A673 (cell line): ENCODE measurements around the gene ELOVL5. TPM values are rescaled to one million over a fixed set of nuclear protein-coding genes. Genes with fewer than 3 reads are reported as not detected.

Experiments
- BruUV-seq: library from RNA; stranded (reverse); fragments of 400-500 nt; replicated peaks from 2 replicates; lab custom pipeline; 2021; lab: Mats Ljungman, UMichigan
- CTCF ChIA-PET: fragments of 300-600 bp; sonication (Branson Sonifier 250); formaldehyde crosslinking; loops from one replicate; lab custom pipeline; 2022; ENCODE audit warnings: antibody characterized with exemption; lab: Charles Lee
- POLR2A ChIA-PET: fragments of 300-600 bp; sonication (Branson Sonifier 250); formaldehyde crosslinking; loops from one replicate; lab custom pipeline; 2022; ENCODE audit warnings: antibody characterized with exemption; ENCODE audit not compliant: low non-redundant PET; lab: Charles Lee
- DNase-seq: peaks from one replicate; pipeline ENCODE4 v3.0.0-alpha.2; 2015; ENCODE audit warnings: low spot score
- H3K27ac ChIP-seq: fragments of 200-600 bp; sonication (generic); 2 replicates; pipeline ENCODE4 v1.5.1; 2016; ENCODE audit warnings: mixed run types, low read depth, mild to moderate bottlenecking, mixed read lengths, antibody characterized with exemption, low read length; ENCODE audit not compliant: poor library complexity, severe bottlenecking
- H3K27me3 ChIP-seq: fragments of 200-600 bp; sonication (generic); replicated peaks from 2 replicates; pipeline ENCODE4 v1.6.1; 2017; ENCODE audit warnings: mixed run types, low read depth, mild to moderate bottlenecking, mixed read lengths, antibody characterized with exemption, low read length; ENCODE audit not compliant: insufficient read depth, poor library complexity
- H3K36me3 ChIP-seq: fragments of 200-600 bp; sonication (generic); 2 replicates; pipeline ENCODE4 v1.6.1; 2016; ENCODE audit warnings: mixed run types, mild to moderate bottlenecking, mixed read lengths, antibody characterized with exemption, low read length; ENCODE audit not compliant: insufficient read depth, poor library complexity, severe bottlenecking
- H3K4me1 ChIP-seq: fragments of 200-600 bp; sonication (generic); 2 replicates; pipeline ENCODE4 v1.6.1; 2017; ENCODE audit warnings: mixed run types, mild to moderate bottlenecking, mixed read lengths, antibody characterized with exemption, low read length; ENCODE audit not compliant: insufficient read depth, poor library complexity, severe bottlenecking
- H3K4me3 ChIP-seq: fragments of 200-600 bp; sonication (generic); 2 replicates; pipeline ENCODE4 v1.5.1; 2016; ENCODE audit warnings: low read depth, mixed run types, mild to moderate bottlenecking, mixed read lengths, low read length; ENCODE audit not compliant: poor library complexity, severe bottlenecking
- H3K9me3 ChIP-seq: fragments of 200-600 bp; sonication (generic); 2 replicates; pipeline ENCODE4 v1.6.1; 2016; ENCODE audit warnings: mixed run types, low read depth, mild to moderate bottlenecking, mixed read lengths, antibody characterized with exemption, low read length; ENCODE audit not compliant: poor library complexity, severe bottlenecking
- CTCF ChIP-seq: fragments of 300-800, 200-600 bp; sonication (generic); conservative IDR thresholded peaks from 2 replicates; pipeline ENCODE4 v1.5.1; 2017; ENCODE audit warnings: low read depth, mild to moderate bottlenecking, antibody characterized with exemption, low read length, moderate library complexity, mixed read lengths
- EZH2 ChIP-seq: fragments of 200-600 bp; sonication (generic); IDR thresholded peaks from 2 replicates; pipeline ENCODE4 v1.6.1; 2017; ENCODE audit warnings: borderline replicate concordance, low read depth, mild to moderate bottlenecking, mixed read lengths, antibody characterized with exemption, low read length; ENCODE audit not compliant: poor library complexity, severe bottlenecking
- intact Hi-C: fragments of 100-400 bp; cut with micrococcal nuclease; formaldehyde crosslinking; loops from one replicate; pipeline ENCODE4 v1.10.0; 2022; ENCODE audit not compliant: unreplicated experiment
- total RNA-seq: library from RNA; stranded (reverse); gene quantifications from 2 replicates; pipeline ENCODE4 v1.2.3, GENCODE V29; 2021

ELOVL5 gene
- total RNA-seq, 1 experiment from 2014 or later, result 98.5 TPM

- Histone ChIP-seq H3K27me3 (no peaks in the 10 kb centered on the region), H3K27ac (no peak overlapping the region), H3K36me3 (peaks cover 37% of the 10 kb centered on the region), H3K4me3 (no peak overlapping the region), H3K9me3 (no peaks in the 10 kb centered on the region), H3K4me1 (no peaks in the 10 kb centered on the region)
- no peak for DNase-seq
- POLR2A ChIA-PET, result no interaction called here
- intact Hi-C loops, result no loop called here
- CTCF ChIA-PET, result interaction anchor here (0.7 kb wide), 1 partner anchor 211 kb away, joined by 3 read pairs; no protein-coding TSS in a partner anchor
- no TSS peak for BruUV-seq
- TF ChIP-seq EZH2 (no peak), CTCF (no peak)
These were observed 75.4 kb downstream of the ELOVL5 start for GRCh38 chr6:53273370-53273769.

DNA sequence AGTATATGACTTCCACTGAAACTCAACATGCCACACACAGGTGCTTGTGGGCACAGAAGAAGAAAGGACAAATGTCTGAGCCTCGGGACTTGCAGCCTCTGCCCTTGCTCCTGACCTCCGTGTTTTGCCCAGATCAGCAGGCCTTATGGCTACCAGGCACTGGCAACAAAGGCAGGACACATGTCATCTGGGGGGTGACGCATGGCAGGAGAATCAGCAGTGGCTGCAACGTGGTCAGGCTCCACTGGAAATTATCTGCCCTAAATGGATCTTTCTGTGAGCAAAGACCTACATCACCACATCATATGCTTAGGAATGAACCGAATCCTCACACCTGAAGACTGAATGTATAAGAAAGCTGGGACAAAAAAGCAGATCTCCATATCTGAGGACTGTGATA is 78.9 kb downstream of the ELOVL5 start:
- Histone ChIP-seq H3K27ac (no peak overlapping the region), H3K4me1 (no peaks in the 10 kb centered on the region), H3K4me3 (no peak overlapping the region), H3K36me3 (peaks cover 42% of the 10 kb centered on the region), H3K27me3 (no peaks in the 10 kb centered on the region), H3K9me3 (no peaks in the 10 kb centered on the region)
- POLR2A ChIA-PET, result no interaction called here
- intact Hi-C loops, result no loop called here
- BruUV-seq, result no TSS peak
- no peak for DNase-seq
- TF ChIP-seq EZH2, result no peak
- no peak for TF ChIP-seq CTCF
- CTCF ChIA-PET, result no interaction called here

DNA sequence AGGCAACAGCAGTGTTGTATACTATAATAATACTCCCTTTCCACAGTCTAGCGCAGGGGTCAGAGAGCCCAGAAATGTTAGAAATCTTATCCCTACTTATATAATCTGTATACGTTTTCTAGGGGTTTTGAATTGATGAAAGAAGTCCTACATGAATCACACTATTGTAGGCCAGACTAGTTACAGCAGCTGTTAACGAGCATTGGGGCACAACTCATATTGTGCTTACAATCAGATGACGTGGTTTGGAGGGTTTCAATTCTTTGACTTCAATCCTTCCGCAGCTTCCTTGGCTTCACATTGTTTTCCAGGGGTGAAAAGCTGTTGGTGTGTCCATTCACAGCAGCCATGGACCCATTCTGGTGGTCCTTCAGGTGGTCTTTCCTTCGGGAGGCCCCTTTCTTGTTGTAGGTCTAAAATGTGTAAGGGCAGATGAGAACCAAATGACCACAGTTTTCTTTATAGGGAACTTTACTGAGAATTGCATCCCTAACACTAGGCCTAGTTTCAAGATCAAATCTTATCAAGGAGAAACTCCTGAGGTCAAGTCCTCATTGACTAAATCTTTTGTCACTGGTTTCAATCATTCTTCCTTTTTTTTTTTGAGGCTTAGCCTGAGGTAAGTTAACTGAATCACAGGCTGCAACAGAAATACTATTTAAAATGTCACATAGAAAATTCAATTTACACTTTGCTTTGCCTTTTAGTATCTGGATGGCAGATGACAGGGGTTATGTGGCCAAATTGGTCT is 79.7 kb downstream of the ELOVL5 start:
- BruUV-seq, result no TSS peak
- no peaks in the 10 kb centered on the region for H3K9me3 ChIP-seq
- no peak for DNase-seq
- no peaks in the 10 kb centered on the region for H3K4me1 ChIP-seq
- intact Hi-C loops, result no loop called here
- ChIA-PET POLR2A (no interaction called here), CTCF (no interaction called here)
- peaks cover 42% of the 10 kb centered on the region for H3K36me3 ChIP-seq
- no peak overlapping the region for H3K27ac ChIP-seq
- no peak overlapping the region for H3K4me3 ChIP-seq
- TF ChIP-seq CTCF, result no peak
- TF ChIP-seq EZH2, result no peak
- no peaks in the 10 kb centered on the region for H3K27me3 ChIP-seq
